Skeletal muscle cell (primary cell): ENCODE data around the gene CNRIP1.
A peak's percentile ranks its signal among the peaks of the same experiment; 100 is the strongest.
"Not testable (repeated sequence)": the region's sequence is repeated elsewhere in the genome, so short reads cannot be mapped to it uniquely, and the experiment has no call there.

Experiments used
- DNase-seq: peaks from one replicate; pipeline ENCODE4 v3.0.0-alpha.2; 2010; ENCODE audit warnings: low read depth
- H3K4me3 ChIP-seq: 2 replicates; pipeline ENCODE4 v1.5.1; 2011; ENCODE audit warnings: low read depth, mild to moderate bottlenecking, control low read depth, low read length, moderate library complexity

The CNRIP1 gene

DNA sequence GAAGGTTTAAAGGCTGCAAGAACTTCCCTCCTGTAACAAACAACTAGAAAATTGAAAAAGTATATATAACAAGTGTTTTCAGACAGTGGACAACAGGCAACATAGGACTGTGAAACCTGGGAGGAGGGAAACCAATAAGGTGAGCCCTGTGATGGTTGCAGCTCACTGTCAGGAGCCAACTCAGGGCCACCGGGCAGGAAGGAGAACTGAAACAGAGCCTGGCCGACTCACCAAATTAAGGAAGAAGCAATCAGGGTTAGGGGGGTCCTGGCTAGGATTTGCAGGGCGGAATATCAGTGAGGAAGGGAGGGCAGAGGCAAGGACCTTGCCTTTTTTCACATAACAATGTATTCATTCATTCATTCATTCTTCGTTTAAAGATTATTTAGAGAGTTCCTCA is 21.8 kb upstream of the CNRIP1 start:
- H3K4me3 ChIP-seq = no peak overlapping the region
- DNase-seq = no peak

GRCh38 chr2:68341062-68341329 is 21.2 kb upstream of the CNRIP1 start:
- DNase-seq = no peak
- no peak overlapping the region for H3K4me3 ChIP-seq

- no peak overlapping the region for H3K4me3 ChIP-seq
- DNase-seq = no peak
These were observed 20.7 kb upstream of the CNRIP1 start for GRCh38 chr2:68340226-68341061.

- peak; percentile 23 for DNase-seq
- H3K4me3 ChIP-seq = no peak overlapping the region
These were observed 16.4 kb upstream of the CNRIP1 start for GRCh38 chr2:68336192-68336591.

- no peak for DNase-seq
- H3K4me3 ChIP-seq = no peak overlapping the region
These were observed 14.2 kb upstream of the CNRIP1 start for GRCh38 chr2:68333931-68334330.

DNA sequence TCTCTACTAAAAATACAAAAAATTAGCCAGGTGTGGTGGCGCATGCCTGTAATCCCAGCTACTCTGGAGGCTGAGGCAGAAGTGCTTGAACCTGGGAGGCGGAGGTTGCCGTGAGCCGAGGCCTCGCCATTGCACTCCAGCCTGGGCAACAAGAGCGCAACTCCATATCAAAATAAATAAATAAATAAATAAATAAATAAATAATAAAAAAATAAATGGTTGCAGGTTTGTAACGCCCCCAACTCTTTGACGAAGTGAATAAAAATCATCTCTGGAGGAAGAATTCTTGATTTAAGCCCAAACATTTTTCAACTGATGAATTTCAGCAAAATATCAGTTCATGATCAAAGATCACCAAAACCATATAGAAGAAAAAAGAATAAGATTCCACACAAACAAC is 13.3 kb upstream of the CNRIP1 start:
- no peak overlapping the region for H3K4me3 ChIP-seq
- DNase-seq = no peak

- DNase-seq = no peak
- no peak overlapping the region for H3K4me3 ChIP-seq
These were observed 10.9 kb upstream of the CNRIP1 start for GRCh38 chr2:68330691-68331090.

DNA sequence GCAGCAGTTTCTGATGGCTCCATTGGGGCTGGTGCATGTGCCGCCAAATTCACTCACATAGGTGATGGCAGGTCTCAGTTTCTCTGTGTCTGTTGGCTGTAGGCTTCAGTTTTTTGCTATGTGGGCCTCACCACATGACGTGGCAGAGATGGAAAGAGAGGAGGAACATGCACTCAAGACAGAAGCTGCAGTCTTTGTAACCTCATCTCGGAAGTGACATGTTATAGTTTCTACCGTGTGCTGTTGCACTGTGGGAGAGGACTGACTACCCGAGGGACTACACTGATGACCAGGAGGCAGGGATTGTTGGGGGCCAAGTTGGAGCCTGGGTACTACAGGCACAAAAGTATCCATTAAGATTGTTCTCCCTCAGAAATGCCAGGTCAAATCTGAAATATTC is 9.2 kb upstream of the CNRIP1 start:
- DNase-seq = no peak
- no peak overlapping the region for H3K4me3 ChIP-seq

GRCh38 chr2:68325056-68325455 is 5.3 kb upstream of the CNRIP1 start:
- H3K4me3 ChIP-seq = no peak overlapping the region
- no peak for DNase-seq

DNA sequence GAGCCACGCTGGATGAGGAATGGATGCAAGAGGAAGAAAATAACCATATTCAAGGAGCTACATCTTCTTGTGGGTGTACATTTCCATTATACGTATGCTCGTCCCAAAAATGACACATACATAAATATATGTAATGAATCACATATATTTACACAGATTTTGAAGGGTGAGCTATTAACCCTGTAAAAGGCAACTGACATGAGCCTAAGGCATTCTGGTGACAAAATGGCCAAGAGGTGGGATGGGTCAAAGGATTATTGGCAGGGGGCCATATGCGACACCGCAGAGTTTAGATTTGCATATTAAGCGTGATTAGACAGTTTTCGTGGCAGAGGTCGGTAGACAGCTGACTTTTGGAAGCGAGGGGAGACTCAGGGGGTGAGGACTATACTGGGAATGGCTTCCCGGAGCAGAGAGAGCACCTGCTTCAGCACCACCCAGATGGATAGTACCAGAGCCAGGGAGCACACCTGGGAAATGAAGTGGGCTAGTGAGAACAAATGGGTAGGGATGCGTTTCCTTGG is 431 bp upstream of the CNRIP1 start:
- DNase-seq = no peak
- peak overlapping the region; percentile 88 for H3K4me3 ChIP-seq

DNA sequence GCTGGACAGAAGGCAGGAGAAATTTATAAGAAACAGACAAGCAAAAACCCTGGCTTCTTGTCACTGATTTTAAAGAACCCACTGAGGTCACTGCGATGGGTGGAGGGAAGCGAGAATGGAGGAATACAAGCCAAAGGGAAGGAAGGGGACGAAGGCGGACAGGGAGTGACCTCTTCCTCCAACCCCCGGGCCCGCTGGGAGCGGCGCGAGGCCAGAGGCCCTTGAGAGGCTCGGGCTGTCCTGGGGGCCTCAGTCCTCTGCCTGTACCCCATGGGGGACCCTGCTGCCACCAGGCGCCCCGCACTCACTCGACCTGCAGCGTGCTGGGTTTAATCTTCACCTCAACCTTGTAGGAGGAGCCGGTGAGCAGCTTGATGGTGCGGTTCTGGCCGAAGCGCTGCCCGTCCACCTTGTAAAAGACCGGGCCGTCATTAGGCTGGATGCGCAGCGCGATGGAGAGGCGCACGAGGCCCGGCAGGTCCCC is 793 bp downstream of the CNRIP1 start:
- H3K4me3 ChIP-seq = peak overlapping the region; percentile 88

DNA sequence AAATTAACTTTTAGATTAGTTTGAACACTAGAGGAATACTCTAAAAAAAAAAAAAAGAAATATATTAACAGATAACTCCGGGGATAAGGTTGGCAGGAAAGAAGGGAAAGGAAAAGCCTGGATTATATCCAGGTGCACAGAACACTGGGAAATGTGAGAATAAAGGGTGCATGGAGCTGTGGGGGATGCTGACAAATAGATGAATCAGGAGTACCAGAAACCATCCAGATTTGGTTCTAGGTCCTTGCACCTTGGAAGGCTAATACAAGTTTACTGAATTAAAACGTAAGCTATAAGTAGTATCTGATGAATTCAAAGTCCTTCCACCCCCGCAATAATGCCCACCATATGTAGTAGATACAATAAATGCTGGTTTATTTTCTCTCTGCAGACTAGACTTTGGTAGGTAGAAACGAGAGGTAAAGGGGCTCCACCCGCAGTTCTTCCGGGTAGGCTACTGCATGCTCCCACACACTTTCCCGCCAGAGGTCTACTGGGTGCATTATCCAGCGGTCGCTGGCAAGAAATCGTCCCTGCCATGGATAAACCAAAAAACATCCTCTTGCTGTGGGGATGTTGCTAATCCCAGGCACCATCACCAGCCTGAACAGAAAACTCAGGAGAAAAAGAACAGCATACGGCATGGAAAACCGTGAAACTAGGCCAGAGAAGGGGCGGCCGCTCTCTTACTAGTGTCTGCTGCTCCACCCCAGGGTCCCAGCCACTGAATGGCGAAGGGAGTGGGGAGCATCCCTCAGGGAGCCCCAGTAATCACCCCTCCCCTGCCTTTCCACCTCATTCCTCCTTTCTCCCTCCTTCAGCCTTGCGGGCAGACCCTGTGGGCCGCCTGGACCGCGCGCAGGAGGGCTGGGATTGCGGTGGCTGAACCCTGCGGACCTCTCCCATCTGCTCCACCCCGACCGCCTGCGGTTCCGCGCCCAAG is 1.5 kb downstream of the CNRIP1 start:
- no peak for DNase-seq
- H3K4me3 ChIP-seq = peak overlapping the region; percentile 88

More for the DNA sequence above, 793 bp downstream of the CNRIP1 start:
- DNase-seq = no peak

GRCh38 chr2:68316111-68316510 is 3.6 kb downstream of the CNRIP1 start:
- no peak for DNase-seq
- H3K4me3 ChIP-seq = no peak overlapping the region

GRCh38 chr2:68311033-68311432 is 8.7 kb downstream of the CNRIP1 start:
- no peak overlapping the region for H3K4me3 ChIP-seq
- DNase-seq = no peak

DNA sequence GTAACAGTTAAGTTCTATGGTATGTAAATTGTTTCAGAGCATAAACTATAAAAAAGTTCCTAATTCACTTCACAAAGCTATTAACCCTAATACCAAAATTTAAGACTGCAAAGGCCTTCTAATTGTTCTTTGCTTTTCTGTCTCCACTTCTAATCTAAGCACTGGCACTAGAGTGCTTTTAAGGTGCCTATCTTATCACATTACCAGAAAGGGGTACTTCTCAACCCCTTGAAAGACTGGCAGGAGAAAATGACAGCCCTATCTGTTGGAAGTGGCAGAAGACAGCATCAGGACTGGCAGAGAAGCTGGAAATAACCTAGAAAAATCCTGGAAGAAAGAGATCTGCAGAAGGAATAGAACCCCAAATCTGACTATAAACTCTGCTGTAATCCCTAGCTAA is 10.3 kb downstream of the CNRIP1 start:
- no peak overlapping the region for H3K4me3 ChIP-seq
- no peak for DNase-seq

DNA sequence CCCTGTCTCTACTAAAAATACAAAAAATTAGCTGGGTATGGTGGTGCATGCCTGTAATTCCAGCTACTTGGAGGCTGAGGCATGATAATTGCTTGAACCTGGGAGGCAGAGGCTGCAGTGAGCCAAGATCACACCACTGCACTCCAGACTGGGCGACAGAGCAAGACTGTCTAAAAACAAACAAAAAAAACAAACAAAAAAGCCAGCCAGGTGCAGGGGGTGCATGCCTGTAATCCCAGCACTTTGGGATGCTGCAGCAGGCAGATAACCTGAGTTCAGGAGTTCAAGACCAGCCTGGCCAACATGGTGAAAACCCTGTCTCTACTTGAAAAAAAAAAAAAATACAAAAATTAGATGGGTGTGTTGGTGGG is 15.9 kb downstream of the CNRIP1 start:
- DNase-seq, H3K4me3 ChIP-seq: not testable (repeated sequence)

- DNase-seq = no peak
- no peak overlapping the region for H3K4me3 ChIP-seq
These were observed 16.5 kb downstream of the CNRIP1 start for GRCh38 chr2:68303033-68303901.

- no peak for DNase-seq
- no peak overlapping the region for H3K4me3 ChIP-seq
These were observed 17.4 kb downstream of the CNRIP1 start for GRCh38 chr2:68302281-68302875.

GRCh38 chr2:68295516-68295915 is 24.2 kb downstream of the CNRIP1 start:
- DNase-seq = no peak
- no peak overlapping the region for H3K4me3 ChIP-seq
